AG10803 (cell line): ENCODE results near the gene TLK1.

Experiments used
- DNase-seq: peaks from one replicate; pipeline ENCODE4 v3.0.0; 2010; ENCODE audit warnings: low read depth
- H3K4me3 ChIP-seq: 2 replicates; pipeline ENCODE4 v1.5.1; 2011; ENCODE audit warnings: mild to moderate bottlenecking, low read length, control low read depth
- CTCF ChIP-seq: conservative IDR thresholded peaks from 2 replicates; pipeline ENCODE4 v1.5.1; 2011; ENCODE audit warnings: mild to moderate bottlenecking, low read length, control low read depth, inconsistent platforms

The TLK1 gene

GRCh38 chr2:170974304-170974993 is 186.2 kb downstream of the TLK1 start:
- peak; percentile 55 for DNase-seq
- peak overlapping the region; percentile 83 for H3K4me3 ChIP-seq
- no peak for TF ChIP-seq CTCF

GRCh38 chr2:170973492-170974303 is 187.0 kb downstream of the TLK1 start:
- DNase-seq = peak; percentile 65
- peak; percentile 62 for TF ChIP-seq CTCF
- H3K4me3 ChIP-seq = peak overlapping the region; percentile 83

- H3K4me3 ChIP-seq = peak overlapping the region; percentile 58
- TF ChIP-seq CTCF = no peak
- no peak for DNase-seq
These were observed 187.5 kb downstream of the TLK1 start for GRCh38 chr2:170973225-170973491.

GRCh38 chr2:170972296-170973224 is 188.1 kb downstream of the TLK1 start:
- no peak for TF ChIP-seq CTCF
- H3K4me3 ChIP-seq = no peak overlapping the region

GRCh38 chr2:170971071-170971470 is 189.6 kb downstream of the TLK1 start:
- no peak overlapping the region for H3K4me3 ChIP-seq
- no peak for DNase-seq
- no peak for TF ChIP-seq CTCF

More at GRCh38 chr2:170972296-170973224, 188.1 kb downstream of the TLK1 start:
- no peak for DNase-seq

GRCh38 chr2:170969872-170970496 is 190.7 kb downstream of the TLK1 start:
- DNase-seq = no peak
- no peak for TF ChIP-seq CTCF
- no peak overlapping the region for H3K4me3 ChIP-seq
